DOHH2 (cell line): ENCODE measurements around the gene GANC.

Experiments used
- CTCF ChIP-seq: fragments of 200-600 bp; sonication (generic); IDR thresholded peaks from one replicate; pipeline ENCODE4 v1.5.1; 2014; ENCODE audit warnings: antibody characterized with exemption, mild to moderate bottlenecking, low read depth, low read length; ENCODE audit not compliant: poor library complexity, severe bottlenecking
- EZH2phosphoT487 ChIP-seq: fragments of 200-600 bp; sonication (generic); IDR thresholded peaks from 2 replicates; pipeline ENCODE4 v1.6.1; 2017; ENCODE audit warnings: borderline replicate concordance, mild to moderate bottlenecking, antibody characterized with exemption, low read length, moderate library complexity, mixed read lengths

GRCh38 chr15:42368096-42368495 is 95.1 kb downstream of the GANC start:
- TF ChIP-seq CTCF (no peak), EZH2phosphoT487 (no peak)
